KOPT-K1 (cell line): ENCODE results near the gene RBFOX1.

ENCODE experiments used
- H3K27ac ChIP-seq: fragments of 200-600 bp; sonication (generic); 2 replicates; pipeline ENCODE4 v1.5.1; 2016; ENCODE audit warnings: antibody characterized with exemption, mild to moderate bottlenecking, low read depth, low read length; ENCODE audit not compliant: poor library complexity, severe bottlenecking
- H3K36me3 ChIP-seq: fragments of 200-600 bp; sonication (generic); 2 replicates; pipeline ENCODE4 v1.5.1; 2017; ENCODE audit warnings: antibody characterized with exemption, mild to moderate bottlenecking, low read length, moderate library complexity; ENCODE audit not compliant: insufficient read depth
- H3K9me3 ChIP-seq: fragments of 200-600 bp; sonication (generic); 2 replicates; pipeline ENCODE4 v1.5.1; 2017; ENCODE audit warnings: antibody characterized with exemption, low read length, mild to moderate bottlenecking; ENCODE audit not compliant: insufficient read depth, poor library complexity, severe bottlenecking

The RBFOX1 gene

DNA sequence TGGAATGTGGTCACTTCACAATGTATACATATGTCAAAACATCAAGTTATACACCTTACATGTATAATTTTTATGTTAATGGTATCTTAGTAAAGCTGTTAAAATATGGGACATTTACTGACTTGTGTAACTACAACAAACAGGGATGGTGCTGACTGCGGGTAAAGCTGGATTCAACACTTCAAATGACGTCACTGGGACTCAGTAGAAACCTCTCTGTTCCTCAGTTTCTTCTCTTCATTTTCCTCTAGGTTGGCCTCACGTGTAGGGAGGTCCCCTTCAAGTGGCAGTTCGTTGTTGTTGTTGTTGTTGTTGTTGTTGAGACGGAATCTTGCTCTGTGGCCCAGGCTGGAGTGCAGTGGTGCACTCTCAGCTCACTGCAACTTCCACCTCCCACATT is 182.9 kb downstream of the RBFOX1 start:
- H3K36me3 ChIP-seq, result no peaks in the 10 kb centered on the region
- no peak overlapping the region for H3K27ac ChIP-seq
- no peaks in the 10 kb centered on the region for H3K9me3 ChIP-seq

DNA sequence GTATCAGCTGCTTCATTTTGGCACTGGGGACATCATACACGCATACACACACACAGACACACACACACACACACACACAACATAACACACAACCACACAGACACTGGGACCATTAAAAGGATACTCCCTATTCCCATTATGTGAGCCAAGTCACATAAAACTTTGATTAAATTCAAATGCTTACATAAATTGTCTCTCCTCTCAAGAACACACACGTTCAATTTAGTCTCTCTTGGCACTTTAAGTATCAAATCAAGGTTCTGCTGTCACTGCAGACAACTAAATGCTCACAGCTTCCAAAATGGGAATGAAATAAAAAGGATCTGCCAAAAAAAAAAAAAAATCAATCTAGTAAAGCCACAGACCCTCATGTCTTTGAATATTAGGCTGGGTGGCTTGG is 184.9 kb downstream of the RBFOX1 start:
- H3K9me3 ChIP-seq, result no peaks in the 10 kb centered on the region
- H3K27ac ChIP-seq, result no peak overlapping the region
- H3K36me3 ChIP-seq, result no peaks in the 10 kb centered on the region

GRCh38 chr16:7518158-7518557 is 185.5 kb downstream of the RBFOX1 start:
- Histone ChIP-seq H3K9me3 (no peaks in the 10 kb centered on the region), H3K27ac (no peak overlapping the region), H3K36me3 (no peaks in the 10 kb centered on the region)

DNA sequence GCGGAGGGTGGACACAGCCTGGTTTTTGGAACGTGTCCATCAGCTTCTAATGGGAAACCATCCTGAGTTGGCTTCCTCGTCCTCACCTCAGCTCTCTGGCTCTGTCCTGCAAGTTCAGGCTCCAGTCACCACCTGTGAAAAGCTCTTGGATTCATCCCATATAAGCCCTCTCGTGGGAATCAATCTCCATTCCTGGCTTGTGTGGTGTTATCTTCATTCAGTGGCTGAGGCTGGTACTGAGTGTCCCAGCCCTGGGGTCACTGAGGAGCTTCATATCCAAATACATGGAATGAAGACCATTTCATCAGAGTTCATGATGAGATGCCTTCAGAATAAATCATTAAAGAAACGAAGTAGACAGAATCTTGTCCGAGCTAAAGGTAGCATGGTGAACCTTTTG is 189.2 kb downstream of the RBFOX1 start:
- no peaks in the 10 kb centered on the region for H3K9me3 ChIP-seq
- no peaks in the 10 kb centered on the region for H3K36me3 ChIP-seq
- no peak overlapping the region for H3K27ac ChIP-seq

DNA sequence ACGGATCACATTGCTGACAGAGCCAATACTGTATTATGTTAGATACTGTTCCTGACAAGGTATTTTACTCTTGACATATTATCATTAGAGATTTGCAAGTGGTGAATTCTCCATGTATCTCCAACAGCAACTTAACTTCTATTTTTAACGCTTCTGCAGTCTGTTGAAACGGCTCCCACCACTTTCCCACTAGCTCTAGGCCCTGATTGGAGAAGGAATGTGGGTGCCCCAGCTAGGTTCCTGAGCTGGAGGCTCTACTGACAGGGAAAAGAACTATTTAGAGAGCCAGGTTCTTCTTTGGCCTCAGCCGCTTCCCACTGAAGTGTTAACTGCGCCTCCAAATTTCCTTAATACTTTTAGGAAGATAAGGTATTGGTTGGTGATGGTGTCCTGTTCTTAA is 191.8 kb downstream of the RBFOX1 start:
- H3K9me3 ChIP-seq, result no peaks in the 10 kb centered on the region
- no peak overlapping the region for H3K27ac ChIP-seq
- no peaks in the 10 kb centered on the region for H3K36me3 ChIP-seq

DNA sequence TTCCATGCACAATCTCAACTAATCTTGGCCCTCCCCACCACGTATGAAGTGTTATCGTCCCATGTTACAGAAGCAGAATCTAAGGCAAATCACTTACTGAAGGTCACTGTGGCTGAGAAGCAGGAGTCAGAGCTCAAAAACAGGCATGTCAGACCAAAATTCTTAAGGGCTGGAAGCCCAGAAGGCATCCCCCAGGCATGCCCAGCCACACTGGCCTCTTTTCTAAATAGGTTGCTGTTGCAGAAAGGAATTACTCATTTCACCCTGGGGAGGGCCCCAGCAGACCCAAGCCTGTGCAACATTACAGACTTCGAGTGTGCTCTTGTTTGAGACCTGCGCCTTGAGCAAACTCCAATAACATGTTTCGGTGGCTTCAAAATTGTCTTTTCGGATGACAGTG is 194.1 kb downstream of the RBFOX1 start:
- Histone ChIP-seq H3K36me3 (no peaks in the 10 kb centered on the region), H3K9me3 (no peaks in the 10 kb centered on the region), H3K27ac (no peak overlapping the region)

GRCh38 chr16:7532534-7532933 is 199.9 kb downstream of the RBFOX1 start:
- H3K9me3 ChIP-seq, result no peaks in the 10 kb centered on the region
- H3K36me3 ChIP-seq, result no peaks in the 10 kb centered on the region
- H3K27ac ChIP-seq, result no peak overlapping the region

DNA sequence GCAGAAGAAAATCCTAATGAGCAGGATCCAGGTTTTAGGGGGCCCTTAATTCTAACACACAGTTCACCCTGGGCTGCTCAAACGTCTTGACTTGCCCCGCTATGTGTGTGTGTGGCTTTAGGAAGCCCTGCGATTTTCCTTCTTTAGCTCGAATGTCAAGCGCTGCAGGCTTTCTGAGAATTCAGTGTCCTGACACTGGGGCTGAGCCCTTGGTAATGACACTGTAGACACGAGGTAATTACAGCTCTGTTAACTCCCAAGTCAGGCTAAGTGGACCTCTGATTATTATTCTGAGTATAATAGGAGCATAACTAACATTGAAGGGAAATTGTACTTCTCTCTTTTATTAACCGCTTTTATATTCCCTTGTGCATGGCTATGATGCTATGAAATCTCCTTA is 202.1 kb downstream of the RBFOX1 start:
- Histone ChIP-seq H3K27ac (no peak overlapping the region), H3K9me3 (no peaks in the 10 kb centered on the region), H3K36me3 (no peaks in the 10 kb centered on the region)

- Histone ChIP-seq H3K9me3 (no peaks in the 10 kb centered on the region), H3K36me3 (no peaks in the 10 kb centered on the region), H3K27ac (no peak overlapping the region)
These were observed 208.4 kb downstream of the RBFOX1 start for GRCh38 chr16:7541026-7541425.

GRCh38 chr16:7545251-7545650 is 212.6 kb downstream of the RBFOX1 start:
- Histone ChIP-seq H3K27ac (no peak overlapping the region), H3K9me3 (no peaks in the 10 kb centered on the region), H3K36me3 (no peaks in the 10 kb centered on the region)

DNA sequence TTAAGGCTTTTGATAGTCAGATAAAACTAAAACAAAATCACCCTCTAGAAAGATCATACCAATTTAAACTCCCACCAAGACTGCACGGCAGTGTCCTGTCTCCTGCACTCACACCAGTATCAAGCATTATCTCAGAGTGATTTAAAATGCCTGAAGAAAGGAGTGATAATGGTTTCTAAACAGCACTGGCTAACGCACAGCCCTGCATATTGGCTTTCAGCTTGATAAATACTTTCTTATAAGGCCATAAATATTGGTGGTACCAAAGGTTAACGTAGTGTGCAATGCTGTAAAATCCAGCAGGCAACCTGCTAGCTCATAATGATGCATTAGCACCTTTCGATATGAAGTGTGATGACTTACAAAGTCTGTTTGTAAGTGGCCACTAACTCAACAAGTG is 214.3 kb downstream of the RBFOX1 start:
- no peaks in the 10 kb centered on the region for H3K36me3 ChIP-seq
- H3K27ac ChIP-seq, result no peak overlapping the region
- no peaks in the 10 kb centered on the region for H3K9me3 ChIP-seq

GRCh38 chr16:7547736-7548135 is 215.1 kb downstream of the RBFOX1 start:
- no peak overlapping the region for H3K27ac ChIP-seq
- no peaks in the 10 kb centered on the region for H3K9me3 ChIP-seq
- no peaks in the 10 kb centered on the region for H3K36me3 ChIP-seq

DNA sequence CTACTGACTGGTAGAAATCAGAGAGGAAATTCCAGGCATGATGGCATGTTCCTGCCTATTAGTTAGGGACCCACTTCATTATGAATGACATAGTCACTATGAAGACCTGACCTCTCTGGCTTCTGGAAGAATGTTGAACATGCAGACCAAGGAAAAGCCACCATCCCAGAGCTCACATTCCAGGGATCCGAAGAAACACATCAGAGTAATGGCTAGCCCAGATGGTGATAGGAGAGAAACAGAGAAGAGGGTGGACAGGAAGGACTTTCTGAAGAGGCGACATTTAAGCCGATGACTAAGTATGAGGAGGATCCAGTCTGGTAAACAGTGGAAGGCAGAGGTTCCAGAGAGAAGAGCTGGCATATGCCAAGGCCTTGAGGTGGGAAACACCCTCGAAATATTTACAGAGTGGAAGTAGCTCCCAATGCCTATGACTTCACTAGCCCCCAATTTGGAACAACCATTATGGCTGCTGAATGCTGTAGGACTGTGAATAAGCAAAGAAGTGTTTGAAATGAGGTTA is 216.2 kb downstream of the RBFOX1 start:
- no peaks in the 10 kb centered on the region for H3K36me3 ChIP-seq
- no peak overlapping the region for H3K27ac ChIP-seq
- no peaks in the 10 kb centered on the region for H3K9me3 ChIP-seq

- no peaks in the 10 kb centered on the region for H3K9me3 ChIP-seq
These were observed 217.5 kb downstream of the RBFOX1 start for GRCh38 chr16:7550096-7550495.

GRCh38 chr16:7555459-7555858 is 222.8 kb downstream of the RBFOX1 start:
- Histone ChIP-seq H3K27ac (no peak overlapping the region), H3K9me3 (no peaks in the 10 kb centered on the region), H3K36me3 (no peaks in the 10 kb centered on the region)

More at GRCh38 chr16:7550096-7550495, 217.5 kb downstream of the RBFOX1 start:
- Histone ChIP-seq H3K27ac (no peak overlapping the region), H3K36me3 (no peaks in the 10 kb centered on the region)

DNA sequence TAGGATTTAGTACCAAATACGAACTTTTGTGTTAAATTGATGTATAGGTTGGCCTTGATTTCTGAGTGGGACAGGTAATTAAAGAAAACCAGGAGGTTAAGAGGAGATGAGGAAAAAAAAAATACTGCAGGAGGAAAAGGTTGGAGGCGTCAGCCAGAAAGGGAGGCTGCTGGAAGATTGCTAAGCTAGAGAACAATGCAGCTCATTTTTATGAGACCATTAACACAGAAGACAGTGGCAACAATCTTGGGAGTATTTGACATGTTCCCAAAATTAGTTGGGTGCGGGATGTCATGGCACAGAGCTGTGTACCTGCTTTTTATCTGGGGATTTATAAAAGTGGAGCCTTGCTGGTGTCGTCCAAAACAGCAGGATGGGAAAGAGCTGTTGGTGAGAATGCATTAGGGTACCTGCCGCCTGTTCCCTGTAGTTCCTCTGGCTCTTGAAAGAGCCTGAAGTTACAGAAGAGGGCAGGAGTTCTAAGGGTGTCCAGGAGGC is 229.3 kb downstream of the RBFOX1 start:
- Histone ChIP-seq H3K27ac (no peak overlapping the region), H3K9me3 (no peaks in the 10 kb centered on the region), H3K36me3 (no peaks in the 10 kb centered on the region)
